D721Med (cell line): ENCODE data around the gene IDNK.

ENCODE experiments used
- DNase-seq: peaks from one replicate; pipeline ENCODE4 v3.0.0; 2011; ENCODE audit warnings: low spot score; ENCODE audit not compliant: insufficient read length
- FAIRE-seq: peaks from 2 replicates; lab custom pipeline; 2011; peaks lifted over from hg19 to GRCh38; lab: Jason Lieb, UNC
- CTCF ChIP-seq: IDR thresholded peaks from 2 replicates; pipeline ENCODE4 v1.5.1; 2012; ENCODE audit warnings: mild to moderate bottlenecking, control low read depth; ENCODE audit not compliant: insufficient read depth; ENCODE audit errors: missing control alignments

The IDNK gene

GRCh38 chr9:83649515-83649914, 26.6 kb downstream of the IDNK start:
- DNase-seq (no peak), FAIRE-seq (no peak)
- no peak for TF ChIP-seq CTCF

- no peak for FAIRE-seq
- no peak for TF ChIP-seq CTCF
- no peak for DNase-seq
Observed at GRCh38 chr9:83651558-83651957, 28.6 kb downstream of the IDNK start.

DNA sequence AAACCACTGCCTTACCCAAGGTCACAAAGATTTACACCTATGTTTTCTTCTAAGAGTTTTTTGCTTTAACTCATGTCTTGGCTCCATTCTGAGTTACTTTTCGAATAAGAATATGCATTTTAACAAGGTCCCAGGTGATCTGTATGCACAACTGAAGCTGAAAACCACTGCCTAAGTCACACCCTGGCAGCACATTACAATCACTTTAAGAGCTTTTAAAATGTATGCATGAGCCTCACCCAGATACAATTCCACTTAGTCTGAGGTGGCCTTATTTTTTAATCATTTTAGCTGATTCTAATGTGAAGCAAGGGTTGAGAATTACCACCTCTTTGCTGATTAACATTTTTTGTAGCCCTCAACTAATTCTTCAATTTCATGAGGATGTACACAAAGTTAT, 29.5 kb downstream of the IDNK start:
- no peak for FAIRE-seq
- DNase-seq, result no peak
- no peak for TF ChIP-seq CTCF

- TF ChIP-seq CTCF, result no peak
- DNase-seq (no peak), FAIRE-seq (no peak)
Observed at GRCh38 chr9:83655433-83655832, 32.5 kb downstream of the IDNK start.

DNA sequence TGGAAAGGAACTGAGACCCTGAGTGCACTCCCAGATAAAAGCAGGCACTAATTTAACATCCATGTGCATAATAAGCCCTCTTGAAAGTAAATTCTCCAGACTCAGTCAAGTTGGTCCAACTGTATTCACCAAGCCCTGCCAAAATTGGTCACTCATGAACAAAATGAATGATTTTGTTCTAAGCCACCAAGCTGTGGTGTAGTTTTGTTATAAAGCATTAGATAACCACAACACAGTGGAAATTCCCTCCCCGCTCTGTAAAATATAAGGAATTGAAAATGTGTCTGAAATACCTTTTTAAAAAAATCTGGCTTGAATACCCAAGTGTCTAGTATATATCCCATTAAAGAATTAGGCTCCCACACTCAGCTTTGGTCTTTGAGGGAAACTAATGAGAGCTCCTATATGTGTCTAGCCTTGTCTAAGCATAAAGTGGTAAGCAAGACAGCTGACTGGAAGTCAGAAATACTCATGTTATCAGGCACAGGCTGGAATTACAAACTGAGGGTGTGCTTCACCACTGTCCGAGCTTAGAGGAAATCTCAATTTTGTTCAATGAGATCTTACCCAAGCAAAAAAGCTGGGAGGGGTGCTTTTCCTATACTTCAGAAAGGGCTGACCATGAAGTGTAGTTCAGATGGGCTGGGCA, 33.2 kb downstream of the IDNK start:
- no peak for DNase-seq
- no peak for TF ChIP-seq CTCF
- no peak for FAIRE-seq

- TF ChIP-seq CTCF, result no peak
- FAIRE-seq (no peak), DNase-seq (no peak)
Observed at GRCh38 chr9:83656952-83657351, 34.0 kb downstream of the IDNK start.

DNA sequence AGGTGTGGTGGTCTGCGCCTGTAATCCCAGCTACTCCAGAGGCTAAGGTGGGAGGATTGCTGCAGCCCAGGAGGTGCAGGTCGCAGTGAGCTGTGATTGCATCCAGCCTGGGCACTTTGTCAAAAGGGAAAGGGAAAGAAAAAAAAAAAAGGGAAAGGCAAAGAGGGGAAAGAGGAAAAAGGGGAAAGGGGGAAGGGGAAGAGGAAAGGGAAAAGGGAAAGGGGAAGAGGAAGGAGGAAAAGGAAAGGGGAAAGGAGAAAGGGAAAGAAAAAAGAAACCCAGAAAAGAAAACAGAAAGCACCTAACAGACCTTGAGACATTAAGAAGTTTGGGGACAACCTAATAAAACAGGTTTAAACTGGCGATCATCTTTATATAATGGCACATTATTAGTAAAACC, 40.0 kb downstream of the IDNK start:
- FAIRE-seq (no peak), DNase-seq (no peak)
- no peak for TF ChIP-seq CTCF
